ENCODE results near the gene ATXN1. TPM values are rescaled to one million over a fixed set of nuclear protein-coding genes. Genes with fewer than 3 reads are reported as not detected.

ATXN1 gene
- total RNA-seq, 1 donor from 2014 or later, result 9.1 TPM

- DNase-seq (ENCODE audit: low read depth in 2 of 2), result no peak
These were observed 440.5 kb downstream of the ATXN1 start for GRCh38 chr6:16320533-16321340.

- peak; percentile 81 to 97 for DNase-seq (ENCODE audit: low read depth in 2 of 2)
These were observed 441.3 kb downstream of the ATXN1 start for GRCh38 chr6:16319813-16320532.

GRCh38 chr6:16318953-16319720, 442.1 kb downstream of the ATXN1 start:
- no peak for DNase-seq (ENCODE audit: low read depth in 2 of 2)

- peak in 1 of 2 donors; percentile 37 for DNase-seq (ENCODE audit: low read depth in 2 of 2)
These were observed 442.7 kb downstream of the ATXN1 start for GRCh38 chr6:16318538-16318937.

- DNase-seq (ENCODE audit: low read depth in 2 of 2), result peak; percentile 22 to 53
These were observed 444.5 kb downstream of the ATXN1 start for GRCh38 chr6:16316741-16317251.

GRCh38 chr6:16314296-16314695, 447.0 kb downstream of the ATXN1 start:
- DNase-seq (ENCODE audit: low read depth in 2 of 2), result no peak

GRCh38 chr6:16313732-16314131, 447.5 kb downstream of the ATXN1 start:
- no peak for DNase-seq (ENCODE audit: low read depth in 2 of 2)

- no peak for DNase-seq (ENCODE audit: low read depth in 2 of 2)
These were observed 449.5 kb downstream of the ATXN1 start for GRCh38 chr6:16311763-16312162.

GRCh38 chr6:16306334-16306733, 454.9 kb downstream of the ATXN1 start:
- DNase-seq (ENCODE audit: low read depth in 2 of 2), result no peak

GRCh38 chr6:16305788-16306187, 455.5 kb downstream of the ATXN1 start:
- DNase-seq (ENCODE audit: low read depth in 2 of 2), result no peak

GRCh38 chr6:16305246-16305725, 456.0 kb downstream of the ATXN1 start:
- no peak for DNase-seq (ENCODE audit: low read depth in 2 of 2)

GRCh38 chr6:16302721-16303552, 458.3 kb downstream of the ATXN1 start:
- peak in 1 of 2 donors; percentile 67 for DNase-seq (ENCODE audit: low read depth in 2 of 2)

- no peak for DNase-seq (ENCODE audit: low read depth in 2 of 2)
These were observed 459.7 kb downstream of the ATXN1 start for GRCh38 chr6:16301511-16301910.

GRCh38 chr6:16299861-16300260, 461.4 kb downstream of the ATXN1 start:
- DNase-seq (ENCODE audit: low read depth in 2 of 2), result no peak

- DNase-seq (ENCODE audit: low read depth in 2 of 2), result no peak
These were observed 465.1 kb downstream of the ATXN1 start for GRCh38 chr6:16296061-16296670.

- no peak for DNase-seq (ENCODE audit: low read depth in 2 of 2)
These were observed 465.8 kb downstream of the ATXN1 start for GRCh38 chr6:16295471-16295870.

GRCh38 chr6:16295060-16295459, 466.2 kb downstream of the ATXN1 start:
- no peak for DNase-seq (ENCODE audit: low read depth in 2 of 2)

GRCh38 chr6:16294371-16294770, 466.9 kb downstream of the ATXN1 start:
- no peak for DNase-seq (ENCODE audit: low read depth in 2 of 2)

- DNase-seq (ENCODE audit: low read depth in 2 of 2), result no peak
These were observed 468.3 kb downstream of the ATXN1 start for GRCh38 chr6:16292942-16293341.

GRCh38 chr6:16292432-16292831, 468.8 kb downstream of the ATXN1 start:
- DNase-seq (ENCODE audit: low read depth in 2 of 2), result no peak

Measured in dermis microvascular lymphatic vessel endothelial cell (primary cell).